Measurements from ENCODE around the gene WFDC2.

DNA sequence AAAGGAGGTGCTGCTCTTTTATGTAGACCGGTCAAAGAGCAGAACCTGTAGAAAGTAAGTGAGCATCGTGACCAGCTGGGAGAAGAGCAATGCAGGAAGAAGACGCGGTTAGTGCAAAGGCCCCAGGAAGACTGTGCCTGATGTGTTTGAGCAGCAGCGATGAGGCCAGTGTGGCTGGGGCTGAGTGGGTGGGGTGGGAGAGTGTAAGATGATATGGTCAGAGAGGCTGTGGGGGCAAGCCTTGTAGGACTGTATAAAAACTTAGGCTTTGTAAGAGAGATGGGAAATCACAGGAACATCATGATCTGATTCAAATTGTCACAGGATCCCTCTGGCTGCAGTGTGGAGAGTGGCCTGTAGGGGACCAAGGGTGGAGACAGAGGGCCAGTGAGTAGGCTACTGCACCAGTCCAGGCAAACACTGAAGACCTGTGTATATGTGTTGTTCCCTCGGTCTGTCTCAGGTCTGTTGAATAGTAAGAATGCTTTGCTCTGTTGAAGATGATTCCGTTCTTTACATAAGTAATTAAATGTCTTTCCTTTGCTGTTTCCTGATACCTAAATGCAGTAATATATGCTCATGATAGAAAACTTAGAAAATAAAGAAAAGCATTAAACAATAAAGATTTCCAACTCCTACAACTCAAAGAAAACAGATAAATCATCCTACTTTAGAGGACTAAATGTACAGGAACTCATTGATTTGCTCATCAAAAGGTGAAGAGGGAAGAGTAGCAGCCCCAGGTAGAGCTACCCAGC lies 23.6 kb upstream of the WFDC2 start:
- TF ChIP-seq, protein P1, sequence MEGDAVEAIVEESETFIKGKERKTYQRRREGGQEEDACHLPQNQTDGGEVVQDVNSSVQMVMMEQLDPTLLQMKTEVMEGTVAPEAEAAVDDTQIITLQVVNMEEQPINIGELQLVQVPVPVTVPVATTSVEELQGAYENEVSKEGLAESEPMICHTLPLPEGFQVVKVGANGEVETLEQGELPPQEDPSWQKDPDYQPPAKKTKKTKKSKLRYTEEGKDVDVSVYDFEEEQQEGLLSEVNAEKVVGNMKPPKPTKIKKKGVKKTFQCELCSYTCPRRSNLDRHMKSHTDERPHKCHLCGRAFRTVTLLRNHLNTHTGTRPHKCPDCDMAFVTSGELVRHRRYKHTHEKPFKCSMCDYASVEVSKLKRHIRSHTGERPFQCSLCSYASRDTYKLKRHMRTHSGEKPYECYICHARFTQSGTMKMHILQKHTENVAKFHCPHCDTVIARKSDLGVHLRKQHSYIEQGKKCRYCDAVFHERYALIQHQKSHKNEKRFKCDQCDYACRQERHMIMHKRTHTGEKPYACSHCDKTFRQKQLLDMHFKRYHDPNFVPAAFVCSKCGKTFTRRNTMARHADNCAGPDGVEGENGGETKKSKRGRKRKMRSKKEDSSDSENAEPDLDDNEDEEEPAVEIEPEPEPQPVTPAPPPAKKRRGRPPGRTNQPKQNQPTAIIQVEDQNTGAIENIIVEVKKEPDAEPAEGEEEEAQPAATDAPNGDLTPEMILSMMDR (IDR thresholded peaks at IDR 0.05): no peak
- no peak for TF ChIP-seq POLR2A (IDR thresholded peaks at IDR 0.05)

All from testis (tissue), 2 donors.